HG03442 (cell line): ENCODE data around the gene CDS2.
A peak's percentile ranks its signal among the peaks of the same experiment; 100 is the strongest.

Source experiments
- ATAC-seq: cut with Tn5 transposase; IDR thresholded peaks from one replicate; pipeline ENCODE4 v1.9.1; 2021; ENCODE audit warnings: mild to moderate bottlenecking, moderate library complexity; ENCODE audit not compliant: unreplicated experiment

Gene CDS2

GRCh38 chr20:5205348-5206210 lies 78.8 kb downstream of the CDS2 start:
- peak; percentile 92 for ATAC-seq

DNA sequence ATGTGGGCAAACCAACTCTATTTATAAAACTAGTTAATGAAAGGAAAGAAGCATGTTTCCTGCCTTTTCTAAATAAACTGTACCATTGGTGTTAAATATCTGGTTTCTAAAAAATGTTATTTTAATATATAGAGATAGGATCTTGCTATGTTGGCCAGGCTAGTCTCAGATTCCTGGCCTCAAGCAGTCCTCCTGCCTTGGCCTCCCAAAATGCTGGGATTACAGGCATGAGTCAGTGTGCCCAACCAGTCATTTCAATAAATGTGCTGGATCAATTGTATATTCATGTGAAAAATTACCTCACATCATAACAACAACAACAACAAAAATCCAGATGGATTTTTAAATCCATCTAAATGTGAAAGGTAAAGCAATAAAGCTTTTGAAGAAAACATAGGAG lies 80.3 kb downstream of the CDS2 start:
- no peak for ATAC-seq

DNA sequence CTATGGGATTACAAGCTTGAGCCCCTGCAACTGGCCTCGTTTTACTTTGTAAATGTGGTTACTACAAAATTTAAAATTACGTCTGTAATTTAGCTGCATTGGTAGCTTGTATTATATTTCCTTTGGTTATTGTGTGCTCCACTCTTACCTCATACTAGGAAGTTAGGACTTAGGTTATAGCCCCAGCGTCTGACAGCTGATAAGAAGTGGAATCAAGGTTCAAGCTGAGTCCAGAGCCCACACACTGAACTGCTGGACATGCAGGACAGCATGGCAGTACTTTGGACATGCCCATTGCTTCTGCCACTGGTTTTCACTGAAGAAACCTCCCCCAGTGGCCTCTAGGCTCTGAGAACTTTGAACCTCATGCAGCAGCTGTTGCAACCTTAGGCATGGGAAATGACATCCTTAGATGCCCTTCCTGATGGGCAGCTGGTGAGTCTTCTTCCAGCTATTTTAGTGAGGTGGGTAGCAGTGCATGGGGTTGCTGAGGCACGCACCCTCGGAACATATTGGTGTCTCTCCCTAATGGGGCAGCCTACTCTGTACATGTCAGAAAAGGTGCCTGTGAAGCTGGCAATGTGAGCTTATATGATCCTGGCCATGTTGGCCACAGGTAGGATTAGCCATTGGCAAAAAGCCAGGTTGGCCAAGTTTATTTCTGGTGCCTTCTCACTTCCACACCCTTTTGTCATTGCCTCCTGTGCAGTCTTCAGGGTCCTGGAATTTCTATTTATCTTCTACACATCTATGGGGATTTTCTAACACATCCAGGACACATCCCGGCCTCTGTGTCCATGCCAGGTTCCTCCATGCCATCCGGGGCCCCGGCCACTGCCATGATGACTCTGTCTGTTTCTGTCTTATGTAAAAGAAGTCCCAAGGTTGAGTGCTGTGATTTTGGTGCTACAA lies 85.3 kb downstream of the CDS2 start:
- ATAC-seq: no peak

DNA sequence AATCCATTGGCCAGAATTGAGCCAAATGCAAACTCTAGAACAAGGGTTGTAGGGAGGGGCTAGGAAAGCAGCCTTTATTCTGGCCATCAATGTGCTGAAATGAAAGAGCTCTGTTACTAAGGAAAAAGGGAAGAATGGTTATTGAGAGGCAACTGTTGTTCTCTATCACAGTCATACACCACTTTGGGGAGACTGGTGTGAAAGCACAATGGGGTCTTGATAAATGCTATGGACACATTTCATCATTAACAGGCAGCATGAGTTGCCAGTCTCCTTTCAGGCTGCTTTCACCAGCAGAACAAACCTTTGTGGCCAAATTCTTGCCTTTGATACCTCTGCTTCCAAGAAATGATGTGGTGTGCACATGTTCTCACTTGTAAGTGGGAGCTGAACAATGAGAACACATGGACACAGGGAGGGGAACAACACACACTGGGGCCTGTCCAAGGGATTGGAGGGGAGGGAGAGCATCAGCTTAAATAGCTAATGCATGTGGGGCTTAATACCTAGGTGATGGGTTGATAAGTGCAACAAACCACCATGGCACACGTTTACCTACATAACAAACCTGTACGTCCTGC lies 86.2 kb downstream of the CDS2 start:
- ATAC-seq: no peak

DNA sequence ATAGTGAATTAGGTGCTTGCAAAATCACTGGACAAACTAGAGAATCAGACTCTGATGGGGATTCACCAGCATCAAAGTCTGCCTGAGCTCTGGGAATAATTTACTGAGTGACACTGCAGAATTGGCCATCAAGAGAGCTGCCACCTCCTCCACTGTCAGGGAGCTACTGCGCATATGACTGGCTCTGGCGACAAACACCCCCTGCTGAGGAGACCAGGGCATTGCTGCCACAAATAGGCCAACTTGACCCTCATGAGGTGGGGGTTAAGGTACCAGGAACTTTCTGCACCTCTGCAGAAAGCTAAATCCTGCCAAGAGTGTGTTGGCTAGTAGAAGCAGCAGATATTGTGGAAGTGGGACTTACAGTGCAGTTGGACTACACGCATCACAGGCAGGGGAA lies 88.0 kb downstream of the CDS2 start:
- ATAC-seq: no peak

GRCh38 chr20:5215672-5216304 lies 89.0 kb downstream of the CDS2 start:
- ATAC-seq: no peak

GRCh38 chr20:5216663-5217062 lies 89.9 kb downstream of the CDS2 start:
- ATAC-seq: no peak

DNA sequence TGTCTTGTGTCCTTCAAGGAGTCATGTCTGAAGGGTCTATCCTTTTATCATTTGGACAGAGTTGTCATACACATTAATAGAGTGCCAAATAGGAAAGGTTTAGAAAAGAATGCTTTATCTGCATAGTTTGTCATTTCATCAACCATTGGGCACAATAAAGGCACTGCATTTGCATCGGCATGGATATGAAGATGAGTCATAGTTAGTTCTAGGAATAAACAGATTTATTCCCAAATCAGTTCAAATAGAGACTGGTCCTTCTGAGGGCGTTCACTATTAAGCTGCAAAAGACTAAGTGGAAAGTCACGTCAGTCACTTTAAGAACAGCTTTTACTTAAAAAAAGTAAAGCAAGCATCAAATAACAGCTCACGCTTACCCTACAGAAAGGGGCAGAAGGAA lies 90.8 kb downstream of the CDS2 start:
- ATAC-seq: no peak

DNA sequence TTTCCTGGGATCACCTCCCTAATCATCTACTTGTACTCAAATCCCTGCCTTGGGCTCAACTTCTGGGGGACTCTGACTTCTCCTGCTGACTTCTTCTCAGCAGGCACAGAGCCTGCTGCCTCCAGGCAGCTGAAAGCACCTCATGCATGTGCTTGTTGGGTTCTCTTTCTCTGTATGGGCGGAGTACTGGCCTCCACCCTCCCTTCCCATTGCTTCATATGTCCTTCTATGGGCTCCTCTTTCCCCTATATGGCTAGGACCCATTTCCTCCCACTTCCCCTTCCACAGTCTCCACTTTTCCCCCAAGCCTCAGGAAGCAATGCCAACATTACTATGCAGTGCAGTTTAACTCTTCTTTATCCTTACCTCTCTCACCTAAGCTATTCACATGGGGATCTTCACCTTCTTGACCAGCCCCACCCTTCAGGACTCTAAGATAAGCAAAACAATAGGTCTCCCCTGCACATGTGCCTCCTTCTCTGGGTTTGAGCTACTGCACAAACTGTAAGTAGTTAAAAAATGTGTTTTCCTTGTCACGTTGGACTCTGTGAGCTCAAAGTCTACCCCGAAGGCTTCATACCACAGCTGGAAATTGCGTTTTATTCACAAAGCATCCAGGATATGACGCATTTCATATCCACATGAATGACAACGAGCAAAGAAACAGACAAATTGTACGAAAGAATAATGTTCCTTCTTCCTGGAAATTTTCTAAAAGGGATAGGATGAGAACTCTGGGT lies 93.7 kb downstream of the CDS2 start:
- ATAC-seq: no peak

DNA sequence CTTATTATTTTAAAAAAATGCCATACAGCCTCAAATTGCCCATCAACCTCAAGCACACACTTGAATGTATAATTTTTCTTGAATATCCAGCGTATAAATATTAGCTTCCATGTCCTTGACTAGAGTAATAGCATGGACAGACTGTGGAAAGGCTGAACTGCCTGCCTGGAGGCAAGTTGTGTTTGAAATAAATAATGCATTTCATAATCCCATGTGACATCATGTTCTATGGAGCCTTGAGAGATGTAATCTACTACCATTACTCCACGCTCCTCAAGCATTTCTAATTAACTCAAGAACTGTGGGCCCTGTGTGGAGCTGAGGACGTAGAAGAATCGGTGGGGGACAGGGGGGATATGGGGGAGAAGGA lies 94.2 kb downstream of the CDS2 start:
- no peak for ATAC-seq

GRCh38 chr20:5222919-5223634 lies 96.3 kb downstream of the CDS2 start:
- no peak for ATAC-seq

DNA sequence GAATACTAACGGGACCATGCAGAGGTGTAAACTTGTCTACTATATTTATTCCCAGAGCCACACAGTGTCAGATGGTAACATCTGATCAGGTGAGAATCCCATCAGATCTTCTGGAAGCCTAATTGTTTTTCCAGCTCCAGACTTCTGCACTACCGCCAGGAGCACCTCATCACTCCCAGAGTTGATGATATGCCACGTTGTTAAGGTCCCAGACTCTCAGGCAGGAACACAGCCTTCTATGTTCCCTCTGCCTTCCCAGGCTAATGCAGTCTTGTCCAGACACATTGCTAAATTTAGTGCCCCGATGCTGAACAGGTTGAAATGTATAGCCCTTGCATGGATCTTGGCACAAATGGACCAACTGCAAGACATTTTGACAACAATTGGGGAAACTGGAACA lies 103.7 kb downstream of the CDS2 start:
- ATAC-seq: no peak

GRCh38 chr20:5234158-5234557 lies 107.3 kb downstream of the CDS2 start:
- no peak for ATAC-seq

GRCh38 chr20:5234978-5235377 lies 108.2 kb downstream of the CDS2 start:
- ATAC-seq: no peak
